Sigmoid colon (tissue), 7 donors: Measurements from ENCODE around the gene CCDC71L. TPM values are rescaled to one million over a fixed set of nuclear protein-coding genes. Genes with fewer than 3 reads are reported as not detected.

ENCODE experiments used
- DNase-seq: peaks from one replicate; pipeline ENCODE4 v3.0.0-alpha.2; 2019
- H3K27ac ChIP-seq, 4 donors: fragments of 200-600 bp; sonication (generic); one replicate each; pipeline ENCODE4 v1.5.1; 2016 to 2019; ENCODE audit warnings: mild to moderate bottlenecking in 1 of 4
- H3K27me3 ChIP-seq, 3 donors: fragments of 200-600 bp; sonication (generic); one replicate each; pipeline ENCODE4 v1.5.1; 2019; ENCODE audit warnings: mild to moderate bottlenecking in 1 of 3
- H3K36me3 ChIP-seq, 4 donors: fragments of 200-600 bp; sonication (generic); one replicate each; pipeline ENCODE4 v1.5.1; 2016 to 2019
- H3K4me1 ChIP-seq, 4 donors: fragments of 200-600 bp; sonication (generic); one replicate each; pipeline ENCODE4 v1.5.1; 2017 to 2019
- H3K4me3 ChIP-seq, 4 donors: fragments of 200-600 bp; sonication (generic); one replicate each; pipeline ENCODE4 v1.5.1; 2017 to 2019; ENCODE audit warnings: mild to moderate bottlenecking in 2 of 4, moderate library complexity in 1 of 4
- H3K9me3 ChIP-seq, 4 donors: fragments of 200-600 bp in 3 of 4; sonication (generic) in 3 of 4; one replicate each; pipeline versions ENCODE4 v1.5.1 to v1.6.1; 2013 to 2019
- CTCF ChIP-seq, 4 experiments: fragments of 450-650 bp in 3 of 4; fragments of 200-600 bp in 1 of 4; IDR thresholded peaks; one replicate each; pipeline ENCODE4 v1.5.1; 2016 to 2019; ENCODE audit warnings: antibody characterized with exemption in 4 of 4, mild to moderate bottlenecking in 3 of 4, moderate library complexity in 2 of 4
- EP300 ChIP-seq, 4 donors: sonication (generic); formaldehyde crosslinking; IDR thresholded peaks; one replicate each; pipeline ENCODE4 v1.6.1; 2017; ENCODE audit warnings: antibody characterized with exemption in 4 of 4
- POLR2A ChIP-seq, 2 donors: fragments of 450-650 bp; IDR thresholded peaks; one replicate each; pipeline ENCODE4 v1.6.1; 2016; ENCODE audit warnings: antibody characterized with exemption in 2 of 2, mild to moderate bottlenecking in 2 of 2, moderate library complexity in 2 of 2
- POLR2AphosphoS5 ChIP-seq, 4 donors: sonication (generic); formaldehyde crosslinking; IDR thresholded peaks; one replicate each; pipeline ENCODE4 v1.6.1; 2017; ENCODE audit warnings: antibody characterized with exemption in 4 of 4
- WGBS, 2 donors: extraction: QIAGEN DNeasy Blood & Tissue Kit; methylation state at CpG; one replicate each; pipeline ENCODE4 v1.1.7; 2013; 5-methylcytosine and 5-hydroxymethylcytosine counted together
- intact Hi-C: fragments of 100-400 bp; cut with DNase I; formaldehyde crosslinking; loops from one replicate; pipeline ENCODE4 v1.15.1; 2023
- polyA plus RNA-seq, 3 donors: library from polyadenylated mRNA; stranded (reverse); fragments of 200-250 nt; gene quantifications; one replicate each; pipeline ENCODE4 v1.2.3, GENCODE V29; 2013
- total RNA-seq, 4 donors: library from RNA; depleted of rRNA; stranded (reverse); fragments of >200 nt; gene quantifications; one replicate each; pipeline ENCODE4 v1.1.0, GENCODE V29; 2016
- donor health status: healthy with polysubstance abuse.
- donor health status: Bipolar disorder and iron deficiency.
- donor health status: healthy.

The CCDC71L gene
- total and polyA plus RNA-seq, 7 donors: 8.3 to 84.0 (median 15.0) TPM

- TF ChIP-seq CTCF (IDR thresholded peaks at IDR 0.05) (no peak), POLR2AphosphoS5 (IDR thresholded peaks at IDR 0.05) (no peak), EP300 (IDR thresholded peaks at IDR 0.05) (no peak), POLR2A (IDR thresholded peaks at IDR 0.05) (no peak)
- WGBS, 2 donors: 97 to 98% methylated on average over 3 of the region's 3 CpGs
- no peaks in the 10 kb centered on the region for H3K36me3 ChIP-seq
These were observed 44.9 kb downstream of the CCDC71L start for GRCh38 chr7:106615808-106616707.

DNA sequence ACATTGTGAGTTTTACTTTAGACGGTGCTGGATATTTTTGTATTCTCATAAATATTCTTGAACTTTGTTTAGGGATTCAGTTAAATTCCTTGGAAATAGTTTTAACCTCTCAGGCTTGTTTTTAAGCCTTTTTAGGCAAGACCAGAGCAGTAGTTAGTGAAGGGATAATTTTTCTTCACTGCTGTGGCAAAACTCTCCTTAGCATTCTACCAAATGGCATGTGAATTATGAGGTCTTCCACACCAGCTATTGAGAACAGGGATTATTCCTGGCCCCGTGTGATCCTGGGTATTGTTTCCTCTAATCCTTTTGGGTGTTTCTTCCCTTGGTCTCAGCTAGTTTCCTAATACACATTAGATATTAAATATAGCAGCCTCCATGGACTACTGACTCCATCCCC, 46.2 kb downstream of the CCDC71L start:
- H3K4me3 ChIP-seq: no peak overlapping the region
- H3K9me3 ChIP-seq: peaks cover 0 to 4% (median 0%) of the 10 kb centered on the region in 4 donors
- H3K27me3 ChIP-seq: no peaks in the 10 kb centered on the region
- H3K4me1 ChIP-seq: peaks cover 0 to 9% (median 0%) of the 10 kb centered on the region in 4 donors
- H3K36me3 ChIP-seq: no peaks in the 10 kb centered on the region
- no peak for DNase-seq
- WGBS, 2 donors: 71 to 82% methylated on average over 2 of the region's 2 CpGs
- TF ChIP-seq EP300 (IDR thresholded peaks at IDR 0.05): no peak
- no peak for TF ChIP-seq POLR2A (IDR thresholded peaks at IDR 0.05)
- TF ChIP-seq CTCF (IDR thresholded peaks at IDR 0.05): no peak
- TF ChIP-seq POLR2AphosphoS5 (IDR thresholded peaks at IDR 0.05): no peak
- intact Hi-C loops: no loop called here
- H3K27ac ChIP-seq: peak overlapping the region in 2 of 4 donors; percentile 7 to 26

More at GRCh38 chr7:106615808-106616707, 44.9 kb downstream of the CCDC71L start:
- H3K4me1 ChIP-seq: peaks cover 0 to 9% (median 0%) of the 10 kb centered on the region in 4 donors
- H3K9me3 ChIP-seq: peaks cover 0 to 4% (median 0%) of the 10 kb centered on the region in 4 donors
- H3K27ac ChIP-seq: no peak overlapping the region
- no peaks in the 10 kb centered on the region for H3K27me3 ChIP-seq
- no peak overlapping the region for H3K4me3 ChIP-seq
- intact Hi-C loops: no loop called here
- no peak for DNase-seq

DNA sequence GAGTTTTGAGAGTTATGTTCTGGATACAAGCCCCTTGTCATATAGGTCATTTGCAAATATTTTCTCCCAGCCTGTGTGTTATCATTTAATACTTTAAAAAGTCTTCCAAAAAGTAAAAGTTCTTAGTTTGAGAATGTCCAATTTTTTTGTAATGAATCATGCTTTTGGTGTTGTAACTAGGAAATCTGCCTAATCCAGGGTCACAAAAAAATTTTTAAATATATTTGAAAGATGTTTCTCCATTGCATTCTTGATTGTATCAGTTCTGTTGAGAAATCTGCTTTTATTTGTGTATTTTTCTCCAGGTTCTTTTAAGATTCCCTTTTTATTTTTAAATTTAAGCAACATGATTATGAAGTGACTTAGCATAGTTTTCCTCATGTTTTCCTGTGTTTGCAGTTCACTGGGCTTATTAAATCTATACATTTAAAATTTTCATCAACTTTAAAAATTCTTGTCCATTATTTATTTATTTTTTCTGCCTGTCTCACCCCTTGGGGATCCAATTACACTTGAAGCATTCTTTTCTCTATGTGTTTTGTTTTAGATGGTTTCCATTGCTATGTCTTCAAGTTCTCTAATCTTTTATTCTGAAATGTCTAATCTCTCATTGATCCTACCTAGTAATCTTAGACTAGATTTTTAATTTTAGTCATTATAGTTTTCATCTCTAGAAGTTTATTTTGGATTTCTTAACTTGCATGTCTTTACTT, 47.0 kb downstream of the CCDC71L start:
- Histone ChIP-seq H3K27me3 (no peaks in the 10 kb centered on the region), H3K27ac (peak overlapping the region in 1 of 4 donors; percentile 7), H3K9me3 (peaks cover 0 to 4% (median 0%) of the 10 kb centered on the region in 4 donors), H3K36me3 (no peaks in the 10 kb centered on the region), H3K4me1 (peaks cover 0 to 9% (median 0%) of the 10 kb centered on the region in 4 donors), H3K4me3 (no peak overlapping the region)
- no peak for DNase-seq
- TF ChIP-seq POLR2A (IDR thresholded peaks at IDR 0.05) (no peak), CTCF (IDR thresholded peaks at IDR 0.05) (no peak), EP300 (IDR thresholded peaks at IDR 0.05) (no peak), POLR2AphosphoS5 (IDR thresholded peaks at IDR 0.05) (no peak)
- intact Hi-C loops: no loop called here

GRCh38 chr7:106613279-106613678, 47.7 kb downstream of the CCDC71L start:
- H3K9me3 ChIP-seq: peaks cover 0 to 4% (median 0%) of the 10 kb centered on the region in 4 donors
- H3K27ac ChIP-seq: no peak overlapping the region
- DNase-seq: no peak
- H3K27me3 ChIP-seq: no peaks in the 10 kb centered on the region
- no peaks in the 10 kb centered on the region for H3K36me3 ChIP-seq
- no peak for TF ChIP-seq EP300 (IDR thresholded peaks at IDR 0.05)
- no peak for TF ChIP-seq POLR2AphosphoS5 (IDR thresholded peaks at IDR 0.05)
- no peak for TF ChIP-seq CTCF (IDR thresholded peaks at IDR 0.05)
- TF ChIP-seq POLR2A (IDR thresholded peaks at IDR 0.05): no peak
- 97% methylated on average over 6 of the region's 6 CpGs for WGBS, 2 donors
- H3K4me3 ChIP-seq: no peak overlapping the region
- intact Hi-C loops: no loop called here
- H3K4me1 ChIP-seq: peaks cover 0 to 8% (median 0%) of the 10 kb centered on the region in 4 donors
